Duodenal mucosa (tissue), 2 donors: ENCODE data around the gene PSMB4.
"Not testable (repeated sequence)": the region's sequence is repeated elsewhere in the genome, so short reads cannot be mapped to it uniquely, and the experiment has no call there.

Experiments used
- H3K27ac ChIP-seq: one replicate; pipeline ENCODE4 v1.7.0; 2013; ENCODE audit warnings: low read depth, low read length
- H3K27me3 ChIP-seq, 2 donors: one replicate each; pipeline ENCODE4 v1.7.0; 2013; ENCODE audit warnings: low read length in 2 of 2, control low read depth in 1 of 2; ENCODE audit not compliant: insufficient read depth in 2 of 2, control insufficient read depth in 1 of 2
- H3K36me3 ChIP-seq, 2 donors: one replicate each; pipeline ENCODE4 v1.7.0; 2013; ENCODE audit warnings: low read length in 2 of 2, control low read depth in 1 of 2; ENCODE audit not compliant: insufficient read depth in 2 of 2, control insufficient read depth in 1 of 2
- H3K4me1 ChIP-seq, 2 donors: one replicate each; pipeline ENCODE4 v1.7.0; 2013; ENCODE audit warnings: low read length in 2 of 2, control low read depth in 1 of 2; ENCODE audit not compliant: insufficient read depth in 2 of 2, control insufficient read depth in 1 of 2
- H3K4me3 ChIP-seq, 2 donors: one replicate each; pipeline ENCODE4 v1.7.0; 2013; ENCODE audit warnings: low read length in 2 of 2, low read depth in 1 of 2
- H3K9ac ChIP-seq, 2 donors: one replicate each; pipeline ENCODE4 v1.7.0; 2013; ENCODE audit warnings: low read length in 2 of 2, low read depth in 1 of 2
- H3K9me3 ChIP-seq, 2 donors: one replicate each; pipeline ENCODE4 v1.7.0; 2013; ENCODE audit warnings: low read length in 2 of 2, control low read depth in 1 of 2; ENCODE audit not compliant: control insufficient read depth in 1 of 2

PSMB4 gene

DNA sequence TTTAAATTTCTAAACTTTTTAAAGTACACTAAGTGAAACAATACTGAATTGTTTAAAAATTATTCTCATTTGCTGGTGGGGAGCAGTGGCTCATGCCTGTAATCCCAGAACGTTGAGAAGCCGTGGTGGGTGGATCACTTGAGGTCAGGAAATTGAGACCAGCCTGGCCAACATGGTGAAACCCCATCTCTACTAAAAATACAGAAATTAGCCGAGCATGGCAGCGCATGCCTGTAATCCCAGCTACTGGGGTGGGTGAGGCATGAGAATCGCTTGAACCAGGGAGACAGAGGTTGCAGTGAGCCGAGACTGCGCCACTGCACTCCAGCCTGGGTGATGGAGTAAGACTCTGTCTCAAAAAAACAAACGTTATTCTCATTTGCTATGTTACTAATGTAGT, 38.0 kb downstream of the PSMB4 start:
- peaks cover 7 to 32% of the 10 kb centered on the region in 2 donors for H3K36me3 ChIP-seq
- H3K4me1 ChIP-seq, H3K9me3 ChIP-seq, H3K27me3 ChIP-seq, H3K27ac ChIP-seq, H3K4me3 ChIP-seq, H3K9ac ChIP-seq: not testable (repeated sequence)

- no peak overlapping the region for H3K4me3 ChIP-seq
- H3K36me3 ChIP-seq: peaks cover 7 to 13% of the 10 kb centered on the region in 2 donors
- no peak overlapping the region for H3K27ac ChIP-seq
- no peaks in the 10 kb centered on the region for H3K9me3 ChIP-seq
- no peaks in the 10 kb centered on the region for H3K27me3 ChIP-seq
- peaks cover 3 to 7% of the 10 kb centered on the region in 2 donors for H3K4me1 ChIP-seq
- H3K9ac ChIP-seq: no peak overlapping the region
Observed at GRCh38 chr1:151443846-151444782, 44.7 kb downstream of the PSMB4 start.

DNA sequence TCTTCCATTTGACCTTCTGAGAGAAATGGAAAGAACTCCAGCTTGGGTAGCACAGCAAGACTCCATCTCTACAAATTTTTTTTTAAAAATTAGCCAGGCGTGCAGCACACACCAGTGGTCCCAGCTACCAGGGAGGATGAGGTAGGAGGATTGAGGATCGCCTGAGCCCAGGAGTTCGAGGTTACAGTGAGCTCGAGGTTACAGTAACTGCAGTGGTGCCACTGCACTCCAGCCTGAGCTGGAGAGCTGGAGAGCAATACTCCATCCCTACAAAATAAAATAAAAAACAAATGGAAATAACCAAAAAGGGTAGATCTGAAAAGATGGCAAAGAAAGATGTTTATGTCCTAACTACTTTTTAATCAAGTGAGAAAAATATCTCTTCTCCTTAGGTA, 45.4 kb downstream of the PSMB4 start:
- Histone ChIP-seq H3K4me3 (no peak overlapping the region), H3K4me1 (peaks cover 3 to 7% of the 10 kb centered on the region in 2 donors), H3K27me3 (no peaks in the 10 kb centered on the region), H3K27ac (no peak overlapping the region), H3K9ac (no peak overlapping the region), H3K36me3 (peaks cover 7 to 13% of the 10 kb centered on the region in 2 donors), H3K9me3 (no peaks in the 10 kb centered on the region)

GRCh38 chr1:151447696-151448095, 48.3 kb downstream of the PSMB4 start:
- H3K4me1 ChIP-seq: peaks cover 3 to 7% of the 10 kb centered on the region in 2 donors
- no peak overlapping the region for H3K27ac ChIP-seq
- no peaks in the 10 kb centered on the region for H3K36me3 ChIP-seq
- H3K4me3 ChIP-seq: no peak overlapping the region
- H3K9me3 ChIP-seq: no peaks in the 10 kb centered on the region
- no peaks in the 10 kb centered on the region for H3K27me3 ChIP-seq
- H3K9ac ChIP-seq: no peak overlapping the region
